Medulla oblongata (tissue), 1 donor: ENCODE measurements around the gene GOT1.

Experiments
- DNase-seq: peaks from one replicate; pipeline ENCODE4 v3.0.0-alpha.2; 2015; ENCODE audit errors: extremely low spot score

GOT1 gene

DNA sequence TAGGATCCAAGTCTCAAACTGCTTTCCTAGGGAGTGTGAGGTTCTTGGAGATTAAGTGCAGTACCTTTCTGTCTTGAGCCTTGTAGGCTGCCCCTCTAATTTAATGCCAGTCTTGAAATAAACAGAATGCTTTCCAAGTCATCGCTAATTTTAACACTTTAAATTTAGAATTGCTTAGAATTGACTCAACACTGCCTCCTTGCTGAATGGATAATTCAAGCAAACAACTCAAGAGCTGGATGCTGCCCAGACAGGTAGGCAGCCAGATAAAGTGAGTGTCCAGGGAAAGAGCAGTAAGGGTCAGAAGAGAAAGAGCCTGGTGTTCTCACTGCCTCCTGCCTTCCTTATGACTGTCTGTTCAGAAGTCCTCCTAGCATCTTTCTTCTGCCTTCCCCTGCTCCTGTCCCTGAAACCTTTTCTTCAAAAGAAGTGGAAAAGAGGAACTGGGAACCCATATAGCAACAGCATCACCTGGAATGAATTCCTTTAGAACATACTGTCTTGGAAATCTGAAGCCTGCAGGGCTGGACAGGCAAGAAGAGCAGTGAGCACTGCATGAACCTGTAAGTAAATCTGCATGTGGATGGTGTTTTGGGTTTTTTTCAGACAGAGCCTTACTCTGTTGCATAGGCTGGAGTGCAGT lies 3.1 kb upstream of the GOT1 start:
- no peak for DNase-seq

DNA sequence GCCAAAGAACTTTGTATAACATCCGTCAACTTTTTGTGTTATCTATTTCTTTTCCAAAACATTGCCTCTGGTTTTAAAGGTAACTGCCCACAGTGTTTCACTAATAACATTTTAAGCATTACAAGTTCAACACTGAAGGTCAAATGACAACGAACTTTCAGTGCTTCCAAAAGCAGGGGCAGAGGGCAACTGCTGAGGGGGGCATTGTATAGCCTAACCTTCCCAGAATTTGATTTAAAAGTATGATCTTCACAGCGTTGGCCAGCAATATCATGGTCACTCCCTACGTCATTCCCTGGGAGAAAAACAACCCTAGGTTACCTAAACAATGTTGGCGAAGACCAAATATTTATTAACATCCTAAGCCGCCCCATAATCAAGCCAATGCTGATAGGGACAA lies 2.5 kb upstream of the GOT1 start:
- DNase-seq = no peak

DNA sequence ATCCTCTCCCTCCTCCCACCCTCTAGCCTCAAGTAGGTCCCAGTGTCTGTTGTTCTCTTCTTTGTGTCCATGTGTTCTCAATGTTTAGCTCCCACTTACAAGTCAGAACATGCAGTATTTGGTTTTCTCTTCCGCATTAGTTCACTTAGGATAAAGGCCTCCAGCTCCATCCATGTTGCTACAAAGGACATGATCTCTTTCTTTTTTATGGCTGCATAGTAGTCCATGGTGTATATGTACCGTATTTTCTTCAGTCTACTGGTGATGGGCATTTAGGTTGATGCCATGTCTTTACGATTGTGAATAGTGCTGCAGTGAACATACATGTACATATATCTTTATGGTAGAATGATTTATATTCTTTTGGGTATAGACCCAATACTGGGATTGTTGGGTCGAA lies 1.6 kb upstream of the GOT1 start:
- no peak for DNase-seq

DNA sequence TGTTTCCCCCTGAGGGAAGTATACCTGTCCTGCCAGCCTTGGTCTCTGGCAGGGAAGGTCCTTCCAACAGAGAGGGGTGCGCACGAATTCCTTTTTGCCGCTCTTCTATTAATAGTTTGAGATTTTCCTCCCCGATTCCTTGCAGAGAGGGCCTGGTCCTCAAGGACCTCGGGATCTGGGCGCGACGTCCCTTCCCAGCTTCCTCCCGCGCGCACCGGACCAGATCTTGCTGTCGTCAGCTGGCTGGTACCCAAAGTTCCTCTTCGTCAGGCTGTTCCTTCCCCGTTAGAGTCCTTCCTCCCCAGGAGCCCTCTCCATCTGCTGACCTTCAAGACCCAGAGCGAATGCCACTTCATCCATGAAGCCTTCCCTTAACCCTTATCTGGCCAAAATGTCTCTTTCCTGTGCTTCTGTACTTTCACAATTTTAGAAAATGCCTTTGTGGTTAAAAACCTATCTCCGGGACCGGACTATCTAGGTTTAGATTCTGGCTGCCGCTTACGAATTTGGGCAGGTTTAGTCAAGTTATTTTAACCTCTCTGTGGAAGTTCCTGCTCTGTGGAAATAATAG lies 851 bp upstream of the GOT1 start:
- peak; percentile 79 for DNase-seq

DNA sequence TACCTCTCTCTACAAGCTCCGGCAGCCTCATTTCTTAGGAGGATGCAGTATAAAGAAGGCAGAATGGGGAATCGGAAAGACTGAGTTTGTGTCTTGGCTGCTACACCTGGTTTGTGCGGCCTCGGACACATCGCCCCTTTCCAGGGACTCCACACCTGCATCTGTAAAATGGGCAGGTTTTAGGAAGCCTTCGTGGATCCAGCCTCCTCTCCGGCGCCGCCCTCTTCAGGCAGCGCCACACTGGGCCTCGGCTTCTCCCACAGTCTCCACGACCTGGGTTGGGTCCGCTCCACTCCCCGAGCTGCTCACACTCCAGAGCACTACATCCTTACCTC lies 341 bp downstream of the GOT1 start:
- no peak for DNase-seq

DNA sequence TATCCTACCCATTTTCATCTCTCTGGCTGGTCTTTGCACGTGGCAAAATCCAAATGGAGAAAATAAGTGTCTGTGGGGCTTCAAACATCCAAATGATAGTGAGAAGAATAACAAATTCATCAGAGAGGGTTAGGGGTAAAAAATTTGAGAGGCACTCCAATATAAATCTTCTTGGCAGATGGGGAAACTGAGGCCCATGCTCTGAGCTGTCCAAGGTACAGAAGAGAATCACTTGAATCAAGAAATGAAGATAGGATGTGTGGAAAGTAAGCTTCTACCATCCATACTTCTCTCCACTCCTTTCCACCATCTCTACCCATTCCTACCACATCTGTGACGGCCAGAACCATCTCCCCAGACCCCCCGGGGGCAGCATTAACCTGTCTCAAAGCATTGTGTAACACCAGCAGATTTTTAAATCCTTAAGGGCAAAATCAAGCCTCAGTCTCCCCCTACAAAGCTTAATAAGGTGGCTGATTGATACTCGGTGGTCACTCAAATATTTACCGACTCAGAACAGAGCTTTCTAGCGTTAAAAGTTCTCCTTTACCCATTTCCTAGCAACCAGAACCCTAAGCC lies 818 bp downstream of the GOT1 start:
- DNase-seq = no peak

DNA sequence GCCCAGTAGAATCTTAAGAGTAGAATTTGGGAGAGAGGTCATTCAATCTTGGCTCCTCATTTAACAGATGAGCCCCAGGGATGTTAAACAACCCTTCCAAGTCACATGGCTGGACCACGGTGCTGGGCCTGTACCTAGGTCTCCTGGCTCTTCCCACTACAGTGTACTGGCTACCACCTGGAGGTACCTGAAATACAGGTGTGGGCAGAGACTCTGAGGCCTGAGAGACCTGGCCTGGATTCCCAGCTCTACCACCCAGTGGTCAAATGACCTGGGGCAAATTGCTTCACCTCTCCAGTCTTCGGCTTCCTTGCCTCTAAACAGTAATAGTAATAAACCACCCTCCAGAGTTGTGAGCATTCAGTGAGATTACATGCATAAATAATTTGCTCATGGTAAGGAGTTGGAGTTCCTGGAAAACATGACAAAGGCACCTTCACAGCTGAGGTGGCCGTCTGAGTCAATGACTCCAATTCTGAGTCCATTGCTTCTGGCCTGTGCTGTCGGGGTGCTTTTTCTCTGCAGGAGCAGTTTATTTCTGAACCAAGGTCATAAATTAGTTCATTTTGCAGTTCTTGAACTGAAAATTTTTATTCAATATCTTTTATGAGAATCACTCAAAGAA lies 2.7 kb downstream of the GOT1 start:
- DNase-seq = no peak

DNA sequence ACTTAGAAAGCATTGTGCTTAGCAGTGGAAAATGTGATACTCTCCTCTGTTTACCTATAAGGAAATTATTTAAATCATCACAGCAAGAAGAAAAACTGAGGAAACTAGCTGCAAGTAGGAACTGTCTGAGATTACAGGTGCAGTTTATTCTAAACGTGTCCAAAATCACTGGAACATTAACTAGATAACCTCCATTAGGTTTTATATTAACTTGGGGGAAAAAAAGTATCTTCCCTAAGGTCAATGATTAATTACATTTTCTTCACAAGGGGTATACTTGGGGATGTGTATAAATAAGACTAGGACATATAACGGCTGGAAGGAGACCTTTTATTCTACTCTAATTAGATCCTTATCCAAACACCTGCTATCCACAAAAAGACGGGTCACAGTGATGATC lies 3.7 kb downstream of the GOT1 start:
- DNase-seq = no peak

DNA sequence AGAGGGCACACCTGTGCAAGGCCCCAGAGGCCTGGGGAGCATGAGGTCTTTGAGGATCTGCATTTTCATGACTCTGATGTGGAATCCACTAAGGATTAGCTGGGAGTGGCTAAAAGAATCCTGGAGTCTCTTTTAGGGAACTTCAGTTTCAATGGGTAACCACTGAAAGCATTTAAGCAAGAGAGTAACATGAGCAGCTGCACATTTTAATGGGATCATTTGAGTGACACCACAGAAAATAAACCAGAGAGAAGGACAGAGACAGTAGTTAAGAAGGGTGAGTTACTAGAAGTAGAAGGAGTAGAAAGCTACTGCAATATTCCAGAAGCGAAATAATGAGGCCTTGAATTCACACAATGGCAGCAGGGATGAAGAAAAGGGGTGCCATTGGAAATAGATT lies 5.2 kb downstream of the GOT1 start:
- DNase-seq = no peak

DNA sequence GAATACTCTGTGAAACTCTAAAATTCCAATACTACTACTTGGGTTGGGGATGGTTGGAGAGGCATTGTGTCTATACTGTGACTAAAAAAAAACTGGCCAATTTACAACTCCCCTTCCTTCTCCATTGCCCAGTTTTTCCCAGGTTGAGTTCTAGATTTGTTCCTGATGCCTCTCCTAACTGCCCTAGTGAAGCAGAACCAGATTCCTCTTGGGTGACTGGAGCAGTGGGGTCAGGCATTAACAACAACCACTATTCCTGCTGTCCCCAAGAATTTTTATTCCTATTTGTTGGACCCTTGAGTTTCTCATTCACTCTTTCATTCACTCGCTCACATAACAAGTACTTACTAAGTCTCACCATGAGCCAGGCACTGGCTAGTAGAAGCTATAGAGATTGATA lies 5.8 kb downstream of the GOT1 start:
- no peak for DNase-seq

DNA sequence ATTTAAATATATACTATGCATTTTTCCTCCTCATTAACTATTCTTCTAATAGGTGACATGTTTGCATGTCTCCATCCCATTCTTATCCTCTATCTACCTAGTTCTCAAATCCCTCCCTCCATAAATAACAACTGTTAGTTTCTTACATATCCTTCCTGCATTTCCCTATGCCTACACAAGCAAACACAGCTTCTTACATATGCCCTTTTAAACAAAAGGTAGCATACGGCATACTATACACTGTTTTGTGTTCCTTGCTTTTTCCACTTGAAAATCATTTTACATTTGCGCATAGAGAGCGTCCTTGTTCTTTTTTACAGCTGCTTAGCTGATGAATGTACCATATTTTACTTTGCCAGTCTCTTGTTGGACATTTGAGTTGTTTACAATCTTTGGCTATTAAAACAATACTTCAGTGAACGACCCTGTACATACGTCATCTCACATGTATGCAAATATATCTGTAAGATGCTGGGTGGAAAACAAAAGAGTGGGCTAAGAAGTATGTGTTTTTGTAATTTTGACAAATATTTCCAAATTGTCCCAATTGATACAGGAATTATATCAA lies 7.8 kb downstream of the GOT1 start:
- DNase-seq = no peak

DNA sequence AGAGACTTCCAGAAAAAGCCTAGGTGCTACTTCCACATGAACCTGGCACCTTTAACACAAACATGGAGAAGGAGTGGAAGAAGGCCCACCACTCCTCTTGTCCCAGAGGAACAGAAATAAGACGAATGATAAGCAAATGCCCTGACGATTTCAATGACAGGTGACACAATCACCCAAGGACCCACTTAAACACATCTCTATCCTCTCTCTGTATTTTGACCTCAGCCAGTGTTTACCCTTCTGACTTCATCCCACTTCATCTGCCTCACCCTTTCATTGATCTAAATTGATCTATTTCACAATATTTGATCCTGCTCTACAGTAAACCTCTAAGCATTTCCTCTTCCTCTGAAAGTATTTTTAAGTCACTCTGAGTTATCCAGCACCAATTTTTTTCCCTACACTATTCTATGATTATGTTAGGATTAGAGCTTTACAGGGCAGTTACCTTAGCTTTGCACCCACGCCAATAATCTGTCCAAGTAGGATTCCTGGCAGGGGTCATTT lies 9.1 kb downstream of the GOT1 start:
- no peak for DNase-seq

DNA sequence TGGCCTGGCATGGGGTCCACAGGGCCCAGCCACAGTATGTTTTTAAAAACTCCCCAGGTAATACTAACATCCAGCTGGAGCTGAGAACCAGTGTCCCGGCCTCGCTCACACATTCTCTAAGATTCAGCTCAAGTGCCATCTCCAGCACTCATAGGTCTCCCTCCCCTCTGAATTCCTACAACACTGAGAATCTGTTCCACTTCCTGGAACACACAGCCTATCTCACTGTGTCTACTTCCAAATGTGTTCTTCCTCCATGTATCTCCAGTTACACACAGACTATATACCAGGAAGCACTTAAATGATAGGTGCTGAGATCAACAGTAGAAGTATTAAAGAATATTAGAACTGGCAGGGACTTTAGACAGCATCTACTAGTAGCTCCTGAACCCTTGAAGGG lies 10.7 kb downstream of the GOT1 start:
- DNase-seq = no peak

DNA sequence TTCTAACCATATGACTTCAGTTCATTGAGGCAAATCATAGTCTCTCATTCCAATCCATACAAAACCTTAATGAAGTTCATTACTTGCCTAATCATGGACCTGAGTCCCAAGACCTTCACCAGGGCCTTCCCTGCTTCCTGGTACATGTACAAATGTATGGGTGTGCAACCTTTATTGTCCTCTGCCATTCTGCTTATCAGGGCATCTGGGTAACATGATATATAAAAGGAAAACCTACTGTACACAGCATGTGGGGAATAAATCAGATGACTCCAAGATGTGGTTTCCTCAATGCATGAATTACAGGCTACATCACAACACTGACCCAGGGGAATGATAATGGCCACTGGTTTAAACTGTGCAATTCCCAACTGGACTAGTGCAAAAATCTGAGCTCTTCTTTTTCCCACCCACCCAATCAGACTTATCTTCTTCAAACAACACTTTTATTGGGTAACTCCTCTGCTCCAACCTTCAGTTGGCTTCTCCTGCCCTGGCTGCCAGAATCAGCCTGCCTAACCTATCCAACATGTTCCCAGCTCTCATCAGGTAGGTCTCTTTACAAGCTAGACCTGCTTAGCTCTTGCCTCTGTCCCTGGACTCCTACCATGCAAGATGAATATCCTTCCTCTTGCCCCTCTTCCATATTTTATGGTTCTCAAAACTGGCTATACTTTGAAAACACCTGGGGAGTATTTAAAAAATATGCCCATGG lies 11.4 kb downstream of the GOT1 start:
- no peak for DNase-seq

DNA sequence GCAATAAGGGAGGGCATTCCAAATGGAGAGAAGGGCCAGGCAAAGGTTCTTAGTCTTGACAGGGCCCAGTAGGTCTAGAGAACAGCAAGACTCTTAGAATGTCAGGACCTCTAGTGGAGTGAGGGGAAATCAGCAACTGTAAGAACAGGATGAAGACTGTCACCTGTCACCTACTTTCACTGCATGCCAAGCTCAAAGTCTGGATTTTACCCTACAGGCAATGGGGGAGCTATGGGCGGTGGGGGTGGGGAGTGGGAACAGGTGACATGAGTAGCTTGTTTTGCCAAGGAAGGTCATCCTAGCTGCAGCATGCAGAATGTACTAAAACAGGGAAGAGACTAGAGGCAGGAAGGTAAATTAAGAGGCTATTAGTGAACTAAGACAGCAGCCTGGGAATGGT lies 18.3 kb downstream of the GOT1 start:
- no peak for DNase-seq

DNA sequence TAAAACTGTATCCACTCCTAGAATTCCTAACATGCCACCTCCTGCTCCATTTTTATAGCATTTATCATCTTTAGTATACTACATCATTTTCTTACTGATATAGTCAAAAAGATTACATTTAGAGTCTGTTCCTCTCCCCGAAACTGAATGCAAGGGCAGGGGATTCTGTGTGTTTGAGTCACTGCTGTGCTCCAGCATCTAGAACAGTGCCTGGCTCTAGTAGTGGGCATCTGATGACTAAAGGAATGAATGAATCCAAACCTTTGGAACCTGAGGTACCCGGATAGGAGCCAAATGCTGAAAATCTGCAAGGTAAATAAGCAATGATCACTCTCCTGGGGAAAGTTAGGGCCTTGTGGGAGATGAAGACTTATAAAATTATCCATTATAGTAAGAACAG lies 18.9 kb downstream of the GOT1 start:
- DNase-seq = no peak

DNA sequence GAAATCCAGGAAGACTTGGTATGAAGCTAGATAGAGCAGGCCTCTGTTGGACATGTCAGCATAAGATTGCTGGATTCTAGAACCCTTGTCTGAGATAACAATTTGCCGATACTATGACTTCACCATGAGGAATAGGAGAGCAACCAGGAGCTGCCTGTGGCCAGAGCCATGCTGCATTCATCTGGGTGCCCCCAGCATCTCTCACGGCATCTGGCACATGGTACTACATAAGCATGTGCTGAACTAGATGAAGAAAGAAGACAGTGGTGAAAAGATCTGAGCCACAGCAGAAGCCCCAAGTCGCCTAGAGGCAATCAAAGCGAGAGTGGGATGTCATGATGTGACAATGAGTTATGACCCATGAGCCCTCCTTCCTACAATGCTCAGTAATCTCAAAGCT lies 19.5 kb downstream of the GOT1 start:
- no peak for DNase-seq

DNA sequence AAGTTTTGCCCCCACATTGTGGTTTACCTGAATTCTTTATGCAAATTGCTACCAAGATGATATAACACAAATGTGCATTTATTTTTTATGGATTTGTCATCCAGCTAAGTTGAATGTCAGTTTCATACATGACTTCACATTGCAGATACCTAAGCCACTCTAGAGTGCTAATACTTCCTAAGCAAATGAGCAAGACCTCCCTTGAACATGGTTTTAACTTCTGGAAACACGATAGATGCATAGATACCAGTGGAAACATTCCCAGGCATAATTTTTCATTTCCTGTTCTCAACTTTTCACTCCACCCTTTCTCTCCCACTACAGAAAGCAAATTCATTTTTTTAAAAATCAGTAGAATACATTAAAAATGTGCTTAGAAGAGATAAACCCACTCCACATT lies 20.3 kb downstream of the GOT1 start:
- DNase-seq = no peak

DNA sequence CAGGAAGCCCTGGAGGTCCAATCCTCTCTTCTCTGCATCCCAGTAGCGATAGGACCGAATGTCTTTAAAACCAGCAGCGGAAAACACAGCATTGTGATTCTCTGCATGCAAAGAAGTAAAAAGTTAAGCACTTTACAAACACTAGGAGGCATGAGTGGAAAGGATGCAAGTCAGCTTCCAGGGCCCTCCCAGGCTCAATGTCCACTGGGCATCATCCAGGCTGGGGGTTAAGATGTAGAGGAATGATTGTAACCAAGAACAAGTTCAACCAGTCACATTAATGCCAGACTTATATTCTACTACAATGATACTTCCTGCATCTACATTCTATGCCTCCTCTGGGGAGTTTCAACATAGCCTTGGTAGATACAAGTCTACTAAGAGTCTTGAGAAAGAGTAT lies 24.3 kb downstream of the GOT1 start:
- no peak for DNase-seq

DNA sequence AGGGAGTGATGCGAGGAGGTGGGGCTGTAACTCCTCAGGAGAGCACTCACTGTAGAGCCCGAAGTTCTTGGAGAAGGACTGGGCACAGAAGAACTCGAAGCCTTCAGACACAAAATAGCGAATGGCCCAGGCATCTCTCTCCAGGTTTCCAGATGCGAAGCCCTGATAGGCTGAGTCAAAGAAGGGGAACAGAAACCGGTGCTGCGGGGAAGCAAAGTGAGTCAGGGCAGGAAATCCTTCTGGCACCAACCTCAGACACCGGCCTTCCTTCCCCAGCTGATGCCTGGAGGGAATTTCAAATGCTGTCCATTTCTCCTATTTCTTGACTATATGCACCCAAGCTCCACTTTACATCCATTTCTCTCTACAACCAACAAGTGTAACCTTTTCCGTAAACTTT lies 26.8 kb downstream of the GOT1 start:
- no peak for DNase-seq

DNA sequence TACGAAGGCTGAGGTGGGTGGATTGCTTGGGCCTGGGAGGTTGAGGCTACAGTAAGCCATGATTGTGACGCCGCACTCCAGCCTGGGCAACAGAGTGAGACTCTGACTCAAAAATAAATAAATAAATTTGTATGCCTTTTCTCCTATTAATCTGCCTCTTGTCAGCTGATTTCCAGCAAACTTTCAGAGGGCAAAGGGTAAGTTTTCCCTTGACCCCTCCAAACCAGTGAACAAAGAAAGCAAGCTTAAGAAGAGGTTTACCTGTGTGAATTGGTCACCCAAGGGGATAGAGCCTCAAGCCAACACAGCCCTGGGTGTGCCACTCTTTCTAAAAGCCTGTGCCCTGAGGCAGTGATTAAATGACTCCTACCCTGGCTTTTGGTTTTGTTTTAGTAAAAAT lies 30.8 kb downstream of the GOT1 start:
- no peak for DNase-seq

DNA sequence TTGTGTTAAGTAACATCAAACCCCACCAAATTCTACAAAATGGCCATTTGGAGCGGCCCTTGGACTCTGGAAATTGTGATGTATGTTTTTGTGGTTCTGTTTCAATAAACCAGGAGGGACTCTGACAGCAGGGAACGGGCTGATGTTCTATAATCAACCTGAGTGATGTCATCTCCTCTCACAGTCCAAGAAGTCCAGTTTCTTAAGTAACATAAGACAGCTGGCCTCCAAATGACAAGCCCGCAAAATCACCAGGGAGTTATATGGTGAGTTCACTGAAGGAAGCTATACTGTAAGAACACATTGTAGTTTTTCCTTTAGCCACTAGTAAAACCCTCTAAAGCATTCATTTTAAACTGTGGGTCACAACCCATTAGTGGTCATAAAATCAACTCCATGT lies 34.0 kb downstream of the GOT1 start:
- no peak for DNase-seq
